Measurements from ENCODE around the gene KAT2B. TPM values are rescaled to one million over a fixed set of nuclear protein-coding genes. Genes with fewer than 3 reads are reported as not detected.
"Not testable (repeated sequence)": the region's sequence is repeated elsewhere in the genome, so short reads cannot be mapped to it uniquely, and the experiment has no call there.

The KAT2B gene
- total and polyA plus RNA-seq, 2 donors, result 14.6 to 38.2 TPM

DNA sequence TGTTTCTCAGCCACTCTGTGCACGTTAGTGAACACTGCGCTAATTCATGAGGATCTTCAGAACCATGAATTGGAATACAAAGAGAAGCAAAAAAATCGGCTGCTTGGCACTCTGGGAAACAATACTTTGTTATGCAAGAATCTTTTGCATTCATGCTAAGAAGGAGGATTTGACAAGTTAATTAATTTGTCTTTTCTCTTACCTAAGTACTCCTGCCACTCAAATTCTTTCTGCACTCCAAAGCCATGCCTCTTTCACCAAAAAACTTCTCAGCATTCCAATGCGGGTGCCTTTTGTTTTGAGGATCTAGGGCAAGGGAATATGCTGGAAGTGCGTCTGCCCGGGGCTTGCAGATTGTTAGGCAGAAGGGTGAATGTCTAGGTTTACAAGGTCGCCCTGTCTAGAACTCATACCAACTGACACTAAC is 11.3 kb upstream of the KAT2B start:
- H3K36me3 ChIP-seq (ENCODE audit: insufficient read depth), result no peaks in the 10 kb centered on the region
- H3K4me3 ChIP-seq (ENCODE audit: low read depth, low read length), result no peak overlapping the region
- no peaks in the 10 kb centered on the region for H3K4me1 ChIP-seq (ENCODE audit: insufficient read depth)
- WGBS, result 90% methylated on average over 7 of the region's 7 CpGs
- H3K27ac ChIP-seq (ENCODE audit: low read depth), result no peak overlapping the region
- no peak for DNase-seq (ENCODE audit: extremely low spot score)

DNA sequence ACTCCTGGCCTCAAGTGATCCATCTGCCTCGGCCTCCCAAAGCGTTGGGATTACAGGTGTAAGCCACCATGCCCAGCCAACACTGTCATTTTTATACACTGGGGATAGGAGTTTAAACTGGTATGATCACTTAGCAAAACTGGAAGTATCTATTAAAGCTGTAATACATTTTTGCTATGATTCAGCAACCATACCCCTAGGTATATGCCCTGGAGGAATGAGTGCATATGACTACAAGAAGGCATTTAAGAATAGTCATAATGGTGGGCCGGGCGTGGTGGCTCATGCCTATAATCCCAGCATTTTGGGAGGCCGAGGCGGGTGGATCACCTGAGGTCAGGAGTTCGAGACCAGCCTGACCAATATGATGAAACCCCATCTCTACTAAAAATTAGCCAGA is 8.3 kb upstream of the KAT2B start:
- 99% methylated on average over 7 of the region's 7 CpGs for WGBS
- not testable (repeated sequence) for H3K36me3 ChIP-seq (ENCODE audit: insufficient read depth); H3K4me1 ChIP-seq (ENCODE audit: insufficient read depth); H3K4me3 ChIP-seq (ENCODE audit: low read depth, low read length); H3K27ac ChIP-seq (ENCODE audit: low read depth); DNase-seq (ENCODE audit: extremely low spot score)

DNA sequence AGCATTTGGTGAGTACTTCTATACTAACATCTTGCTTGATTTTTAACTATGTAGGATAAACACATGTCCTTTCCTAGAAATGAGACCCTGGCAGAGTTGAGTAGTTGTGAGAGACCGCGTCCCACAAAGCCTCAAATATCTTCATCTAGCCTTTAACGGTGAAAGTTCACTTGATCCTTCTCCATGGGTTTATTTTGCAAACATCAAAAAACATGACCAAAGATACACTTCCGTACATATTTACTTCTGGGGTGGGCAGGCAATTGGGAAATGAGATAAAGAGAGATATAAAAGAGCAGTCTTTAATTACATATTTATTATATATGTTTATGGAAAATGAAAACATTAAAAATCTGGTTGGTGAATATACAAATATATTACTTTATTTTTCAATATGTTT is 5.2 kb upstream of the KAT2B start:
- no peaks in the 10 kb centered on the region for H3K36me3 ChIP-seq (ENCODE audit: insufficient read depth)
- 83% methylated on average over 4 of the region's 4 CpGs for WGBS
- no peaks in the 10 kb centered on the region for H3K4me1 ChIP-seq (ENCODE audit: insufficient read depth)
- no peak for DNase-seq (ENCODE audit: extremely low spot score)
- no peak overlapping the region for H3K4me3 ChIP-seq (ENCODE audit: low read depth, low read length)
- H3K27ac ChIP-seq (ENCODE audit: low read depth), result no peak overlapping the region

DNA sequence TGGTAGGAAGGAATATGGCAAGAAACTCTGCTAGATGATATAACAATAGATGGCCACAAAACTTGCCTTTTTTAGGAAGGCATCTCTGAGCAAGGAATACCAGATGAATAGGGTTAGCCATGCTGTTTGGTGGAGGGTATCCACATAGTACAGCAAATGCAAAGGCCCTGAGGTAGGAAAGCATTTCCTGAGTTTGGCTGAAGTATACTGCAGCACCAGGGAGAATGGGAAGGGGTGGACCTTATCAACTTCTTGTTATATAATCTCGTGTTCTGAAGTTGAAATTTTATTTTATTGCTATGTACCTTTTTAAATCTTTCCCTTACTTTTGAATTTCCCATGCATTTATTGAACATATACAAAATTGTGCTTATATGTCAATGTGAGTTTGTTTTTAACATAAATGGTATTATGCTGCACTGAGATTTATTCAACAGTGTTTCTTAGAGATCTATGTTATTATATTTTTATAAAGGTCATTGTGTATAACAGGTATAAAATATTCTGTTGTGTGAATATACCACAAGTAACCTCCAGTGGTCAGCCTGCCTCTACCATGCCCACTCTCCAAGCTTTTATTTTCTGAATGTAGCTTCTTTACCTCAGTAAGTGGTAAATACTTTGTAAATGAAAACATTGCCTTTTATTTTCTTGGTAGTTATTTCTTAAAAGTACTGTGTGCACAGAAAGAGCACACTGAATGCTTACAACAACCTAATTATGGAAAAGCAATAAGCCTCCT is 2.8 kb upstream of the KAT2B start:
- DNase-seq (ENCODE audit: extremely low spot score), result no peak
- 83% methylated on average over 1 of the region's 1 CpG for WGBS
- Histone ChIP-seq H3K27ac (ENCODE audit: low read depth) (no peak overlapping the region), H3K4me3 (ENCODE audit: low read depth, low read length) (no peak overlapping the region), H3K36me3 (ENCODE audit: insufficient read depth) (no peaks in the 10 kb centered on the region), H3K4me1 (ENCODE audit: insufficient read depth) (no peaks in the 10 kb centered on the region)

- 19% methylated on average over 16 of the region's 16 CpGs for WGBS
- Histone ChIP-seq H3K4me3 (ENCODE audit: low read depth, low read length) (peak overlapping the region; percentile 95), H3K36me3 (ENCODE audit: insufficient read depth) (no peaks in the 10 kb centered on the region), H3K4me1 (ENCODE audit: insufficient read depth) (no peaks in the 10 kb centered on the region), H3K27ac (ENCODE audit: low read depth) (peak overlapping the region; percentile 3)
- DNase-seq (ENCODE audit: extremely low spot score), result no peak
Observed at GRCh38 chr3:20038699-20039465, 1.4 kb upstream of the KAT2B start.

- Histone ChIP-seq H3K36me3 (ENCODE audit: insufficient read depth) (no peaks in the 10 kb centered on the region), H3K4me1 (ENCODE audit: insufficient read depth) (no peaks in the 10 kb centered on the region), H3K4me3 (ENCODE audit: low read depth, low read length) (peak overlapping the region; percentile 95), H3K27ac (ENCODE audit: low read depth) (peak overlapping the region; percentile 98)
- WGBS, result 1% methylated on average over 4 of the region's 4 CpGs
- no peak for DNase-seq (ENCODE audit: extremely low spot score)
Observed at GRCh38 chr3:20039466-20039764, 831 bp upstream of the KAT2B start.

DNA sequence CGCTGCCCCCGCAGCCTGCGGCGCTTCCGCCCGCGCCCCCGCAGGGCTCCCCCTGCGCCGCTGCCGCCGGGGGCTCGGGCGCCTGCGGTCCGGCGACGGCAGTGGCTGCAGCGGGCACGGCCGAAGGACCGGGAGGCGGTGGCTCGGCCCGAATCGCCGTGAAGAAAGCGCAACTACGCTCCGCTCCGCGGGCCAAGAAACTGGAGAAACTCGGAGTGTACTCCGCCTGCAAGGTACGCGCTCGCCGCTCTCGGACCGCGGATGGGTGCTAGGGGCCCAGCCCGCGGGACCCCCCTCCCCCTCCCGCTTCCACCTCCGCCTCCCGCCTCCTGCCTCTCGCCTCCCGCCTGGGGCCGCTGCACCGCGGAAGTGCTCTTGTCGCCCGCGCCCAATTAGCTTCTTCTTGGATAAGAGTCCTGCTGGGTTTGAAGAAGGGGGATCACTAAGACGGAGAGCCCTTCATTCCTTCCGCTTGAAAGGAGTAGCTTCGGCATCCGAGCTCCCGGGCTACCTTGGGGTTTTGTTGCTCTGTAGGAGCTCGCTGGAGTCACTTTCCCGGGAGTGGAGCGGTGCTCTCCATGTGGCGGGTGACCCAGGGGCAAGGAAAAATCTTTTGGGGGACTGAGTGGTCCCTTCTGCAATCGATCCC is 426 bp downstream of the KAT2B start:
- H3K36me3 ChIP-seq (ENCODE audit: insufficient read depth), result no peaks in the 10 kb centered on the region
- under 1% methylated on average over 64 of the region's 64 CpGs for WGBS
- H3K27ac ChIP-seq (ENCODE audit: low read depth), result peak overlapping the region; percentile 91
- DNase-seq (ENCODE audit: extremely low spot score), result no peak
- peak overlapping the region; percentile 95 for H3K4me3 ChIP-seq (ENCODE audit: low read depth, low read length)
- H3K4me1 ChIP-seq (ENCODE audit: insufficient read depth), result no peaks in the 10 kb centered on the region

- Histone ChIP-seq H3K4me1 (ENCODE audit: insufficient read depth) (no peaks in the 10 kb centered on the region), H3K36me3 (ENCODE audit: insufficient read depth) (no peaks in the 10 kb centered on the region), H3K27ac (ENCODE audit: low read depth) (peak overlapping the region; percentile 91), H3K4me3 (ENCODE audit: low read depth, low read length) (peak overlapping the region; percentile 95)
- WGBS, result under 1% methylated on average over 28 of the region's 28 CpGs
- DNase-seq (ENCODE audit: extremely low spot score), result no peak
Observed at GRCh38 chr3:20041197-20041780, 1.0 kb downstream of the KAT2B start.

- Histone ChIP-seq H3K36me3 (ENCODE audit: insufficient read depth) (no peaks in the 10 kb centered on the region), H3K4me1 (ENCODE audit: insufficient read depth) (no peaks in the 10 kb centered on the region), H3K4me3 (ENCODE audit: low read depth, low read length) (no peak overlapping the region), H3K27ac (ENCODE audit: low read depth) (no peak overlapping the region)
- 86% methylated on average over 5 of the region's 5 CpGs for WGBS
- DNase-seq (ENCODE audit: extremely low spot score), result no peak
Observed at GRCh38 chr3:20042331-20042730, 2.1 kb downstream of the KAT2B start.

DNA sequence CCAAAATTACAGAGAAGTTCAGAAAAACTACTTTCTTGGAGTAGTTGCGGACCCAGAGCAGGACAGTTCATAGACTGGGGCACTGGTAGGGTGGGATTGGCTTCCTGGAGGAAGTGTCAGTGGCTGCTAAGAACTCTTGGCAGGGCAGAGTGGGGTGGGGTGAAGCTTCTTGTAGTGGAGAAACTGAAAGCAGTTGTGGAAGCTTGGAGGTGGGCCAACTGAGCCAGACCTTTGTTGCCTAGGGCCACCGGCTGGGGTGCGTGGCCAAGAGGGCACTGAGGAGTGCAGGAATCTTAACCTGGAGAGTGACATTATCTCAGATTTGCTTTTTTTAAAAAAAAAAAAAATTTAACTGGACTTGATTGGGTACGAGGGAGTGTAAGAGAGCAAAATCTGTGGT is 3.1 kb downstream of the KAT2B start:
- H3K4me3 ChIP-seq (ENCODE audit: low read depth, low read length), result no peak overlapping the region
- peaks cover 1% of the 10 kb centered on the region for H3K4me1 ChIP-seq (ENCODE audit: insufficient read depth)
- peak overlapping the region; percentile 80 for H3K27ac ChIP-seq (ENCODE audit: low read depth)
- 46% methylated on average over 4 of the region's 4 CpGs for WGBS
- no peak for DNase-seq (ENCODE audit: extremely low spot score)
- no peaks in the 10 kb centered on the region for H3K36me3 ChIP-seq (ENCODE audit: insufficient read depth)

DNA sequence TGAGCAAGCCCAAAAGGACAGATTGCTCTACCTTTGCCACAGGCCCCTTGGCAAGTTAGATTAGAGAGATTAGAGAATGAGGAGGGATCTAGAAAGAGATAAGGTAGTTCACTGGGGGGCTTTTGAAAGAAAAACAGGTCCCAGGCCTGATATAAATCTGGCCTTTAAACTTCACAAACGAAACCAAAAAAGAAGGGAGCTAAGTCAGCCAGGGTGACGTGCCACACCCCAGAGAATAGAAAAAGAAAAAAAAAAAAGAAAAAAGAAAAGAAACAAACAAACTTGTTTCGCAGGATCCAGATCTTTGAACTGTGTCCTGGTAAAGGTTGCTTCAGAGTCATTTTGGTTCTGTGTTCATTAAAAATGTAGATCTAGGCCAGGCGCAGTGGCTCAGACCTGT is 3.6 kb downstream of the KAT2B start:
- Histone ChIP-seq H3K4me1 (ENCODE audit: insufficient read depth) (peaks cover 1% of the 10 kb centered on the region), H3K27ac (ENCODE audit: low read depth) (peak overlapping the region; percentile 80), H3K4me3 (ENCODE audit: low read depth, low read length) (no peak overlapping the region), H3K36me3 (ENCODE audit: insufficient read depth) (no peaks in the 10 kb centered on the region)
- 72% methylated on average over 4 of the region's 4 CpGs for WGBS
- no peak for DNase-seq (ENCODE audit: extremely low spot score)

DNA sequence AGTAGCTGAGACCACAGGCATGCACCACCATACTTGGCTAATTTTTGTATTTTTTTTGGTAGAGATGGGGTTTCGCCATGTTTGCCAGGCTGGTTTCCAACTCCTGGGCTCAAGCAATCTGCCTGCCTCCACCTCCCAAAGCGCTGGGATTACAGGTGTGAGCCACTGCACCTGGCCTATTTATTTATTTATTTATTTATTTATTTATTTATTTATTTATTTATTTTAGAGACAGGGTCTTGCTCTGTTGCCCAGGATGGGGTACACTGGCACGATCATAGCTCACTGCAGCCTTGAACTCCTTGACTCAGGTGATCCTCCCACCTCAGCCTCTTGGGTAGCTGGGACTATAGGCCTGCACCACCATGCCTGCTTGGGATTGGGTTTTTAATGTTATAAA is 4.9 kb downstream of the KAT2B start:
- not testable (repeated sequence) for H3K4me1 ChIP-seq (ENCODE audit: insufficient read depth)
- 97% methylated on average over 3 of the region's 3 CpGs for WGBS

DNA sequence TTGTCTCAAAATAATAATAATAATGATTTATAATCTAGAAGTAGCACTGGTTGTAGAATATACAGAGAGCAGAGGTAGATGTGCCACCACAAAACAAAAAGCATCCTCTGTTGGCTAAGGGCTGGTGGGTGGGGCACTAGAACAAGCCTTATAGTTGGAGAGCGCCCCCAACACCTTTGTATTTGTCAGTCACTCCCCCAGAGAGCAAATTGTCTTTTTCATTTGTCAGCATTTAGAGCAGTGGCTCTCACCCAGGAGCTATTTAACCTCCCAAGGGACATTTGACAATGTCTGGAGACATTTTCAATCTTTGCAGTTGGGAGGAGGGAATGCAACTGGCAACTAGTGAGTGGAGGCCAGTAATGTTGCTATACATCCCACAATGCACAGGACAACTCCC is 6.3 kb downstream of the KAT2B start:
- Histone ChIP-seq H3K4me1 (ENCODE audit: insufficient read depth) (peaks cover 1% of the 10 kb centered on the region), H3K36me3 (ENCODE audit: insufficient read depth) (no peaks in the 10 kb centered on the region), H3K4me3 (ENCODE audit: low read depth, low read length) (no peak overlapping the region), H3K27ac (ENCODE audit: low read depth) (no peak overlapping the region)
- WGBS, result 100% methylated on average over 1 of the region's 1 CpG
- no peak for DNase-seq (ENCODE audit: extremely low spot score)

More for the DNA sequence above, 4.9 kb downstream of the KAT2B start:
- H3K36me3 ChIP-seq (ENCODE audit: insufficient read depth); H3K27ac ChIP-seq (ENCODE audit: low read depth); H3K4me3 ChIP-seq (ENCODE audit: low read depth, low read length); DNase-seq (ENCODE audit: extremely low spot score): not testable (repeated sequence)

All from urinary bladder (tissue), 4 donors.